MCF 10A (cell line): ENCODE data around the gene EHHADH. TPM values are rescaled to one million over a fixed set of nuclear protein-coding genes. Genes with fewer than 3 reads are reported as not detected.

Source experiments
- BruUV-seq: library from RNA; stranded (reverse); fragments of 400-500 nt; replicated peaks from 2 replicates; lab custom pipeline; 2021; lab: Mats Ljungman, UMichigan
- CTCF ChIA-PET: fragments of 300-600 bp; sonication (Branson Sonifier 250); formaldehyde crosslinking; extraction: SDS; loops from one replicate; lab custom pipeline; 2021; ENCODE audit warnings: antibody characterized with exemption, inconsistent platforms; lab: Yijun Ruan, JAX
- POLR2A ChIA-PET: fragments of 300-600, 350-650 bp; sonication (Branson Sonifier 250); formaldehyde crosslinking; extraction: SDS; loops from one replicate; lab custom pipeline; 2020; ENCODE audit warnings: antibody characterized with exemption, inconsistent platforms; lab: Yijun Ruan, JAX
- DNase-seq: peaks from one replicate; pipeline ENCODE4 v3.0.0-alpha.2; 2018; ENCODE audit not compliant: unreplicated experiment
- H3K27ac Mint-ChIP-seq: one replicate; pipeline ENCODE4 v1.8.0; 2022; ENCODE audit warnings: mild to moderate bottlenecking, low read depth, mixed read lengths; ENCODE audit not compliant: unreplicated experiment
- H3K27me3 Mint-ChIP-seq: one replicate; pipeline ENCODE4 v1.8.0; 2022; ENCODE audit warnings: mixed read lengths; ENCODE audit not compliant: insufficient read depth, unreplicated experiment
- H3K36me3 Mint-ChIP-seq: one replicate; pipeline ENCODE4 v1.8.0; 2022; ENCODE audit warnings: mild to moderate bottlenecking, moderate library complexity, mixed read lengths; ENCODE audit not compliant: insufficient read depth, unreplicated experiment
- H3K4me1 Mint-ChIP-seq: one replicate; pipeline ENCODE4 v1.8.0; 2022; ENCODE audit warnings: mixed read lengths; ENCODE audit not compliant: insufficient read depth, unreplicated experiment
- H3K4me3 Mint-ChIP-seq: one replicate; pipeline ENCODE4 v1.8.0; 2022; ENCODE audit warnings: mild to moderate bottlenecking, moderate library complexity, mixed read lengths; ENCODE audit not compliant: unreplicated experiment
- H3K9me3 Mint-ChIP-seq: one replicate; pipeline ENCODE4 v1.8.0; 2022; ENCODE audit warnings: mixed read lengths; ENCODE audit not compliant: unreplicated experiment
- intact Hi-C: fragments of 100-400 bp; cut with micrococcal nuclease; formaldehyde crosslinking; loops from 2 replicates; pipeline ENCODE4 v1.14.1; 2022
- total RNA-seq: library from RNA; stranded (reverse); gene quantifications from 2 replicates; pipeline ENCODE4 v1.2.3, GENCODE V29; 2022
- TF ChIP-seq, protein P1 (sequence below): fragments of 200-600 bp; IDR thresholded peaks from one replicate; pipeline ENCODE4 v1.8.0; 2022; ENCODE audit warnings: antibody characterized with exemption, mild to moderate bottlenecking; ENCODE audit not compliant: unreplicated experiment

EHHADH gene
- total RNA-seq, 1 experiment from 2014 or later = 3.2 TPM

DNA sequence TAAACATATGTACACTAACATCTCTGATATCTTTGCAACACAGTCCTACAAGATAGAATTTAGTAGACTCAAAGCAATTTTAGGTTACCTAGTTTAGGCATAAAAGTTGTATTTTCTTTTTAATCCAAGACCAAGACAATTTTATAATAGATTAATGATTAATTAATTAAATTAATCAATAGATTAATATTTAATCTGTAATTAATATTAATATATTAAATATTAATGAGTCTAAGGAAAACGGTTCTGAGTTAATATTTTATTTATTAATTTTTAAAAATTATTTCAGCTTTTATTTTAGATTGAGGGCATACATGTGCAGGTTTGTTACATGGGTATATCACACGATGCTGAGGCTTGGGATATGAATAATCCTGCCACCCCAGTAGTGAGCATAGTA lies 49.0 kb downstream of the EHHADH start:
- TF ChIP-seq, protein P1, sequence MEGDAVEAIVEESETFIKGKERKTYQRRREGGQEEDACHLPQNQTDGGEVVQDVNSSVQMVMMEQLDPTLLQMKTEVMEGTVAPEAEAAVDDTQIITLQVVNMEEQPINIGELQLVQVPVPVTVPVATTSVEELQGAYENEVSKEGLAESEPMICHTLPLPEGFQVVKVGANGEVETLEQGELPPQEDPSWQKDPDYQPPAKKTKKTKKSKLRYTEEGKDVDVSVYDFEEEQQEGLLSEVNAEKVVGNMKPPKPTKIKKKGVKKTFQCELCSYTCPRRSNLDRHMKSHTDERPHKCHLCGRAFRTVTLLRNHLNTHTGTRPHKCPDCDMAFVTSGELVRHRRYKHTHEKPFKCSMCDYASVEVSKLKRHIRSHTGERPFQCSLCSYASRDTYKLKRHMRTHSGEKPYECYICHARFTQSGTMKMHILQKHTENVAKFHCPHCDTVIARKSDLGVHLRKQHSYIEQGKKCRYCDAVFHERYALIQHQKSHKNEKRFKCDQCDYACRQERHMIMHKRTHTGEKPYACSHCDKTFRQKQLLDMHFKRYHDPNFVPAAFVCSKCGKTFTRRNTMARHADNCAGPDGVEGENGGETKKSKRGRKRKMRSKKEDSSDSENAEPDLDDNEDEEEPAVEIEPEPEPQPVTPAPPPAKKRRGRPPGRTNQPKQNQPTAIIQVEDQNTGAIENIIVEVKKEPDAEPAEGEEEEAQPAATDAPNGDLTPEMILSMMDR = no peak
- no peak for DNase-seq
- intact Hi-C loops = no loop called here
- peaks cover 10% of the 10 kb centered on the region for H3K9me3 Mint-ChIP-seq
- no peak overlapping the region for H3K4me3 Mint-ChIP-seq
- H3K27ac Mint-ChIP-seq = no peak overlapping the region
- no TSS peak for BruUV-seq
- ChIA-PET CTCF (interaction anchor here (1.2 to 2.1 kb wide), 2 partner anchors 27 to 29 kb away, joined by 4 to 6 read pairs; no protein-coding TSS in a partner anchor), POLR2A (no interaction called here)
- peaks cover 22% of the 10 kb centered on the region for H3K36me3 Mint-ChIP-seq
- peaks cover 20% of the 10 kb centered on the region for H3K4me1 Mint-ChIP-seq
- H3K27me3 Mint-ChIP-seq = no peaks in the 10 kb centered on the region

DNA sequence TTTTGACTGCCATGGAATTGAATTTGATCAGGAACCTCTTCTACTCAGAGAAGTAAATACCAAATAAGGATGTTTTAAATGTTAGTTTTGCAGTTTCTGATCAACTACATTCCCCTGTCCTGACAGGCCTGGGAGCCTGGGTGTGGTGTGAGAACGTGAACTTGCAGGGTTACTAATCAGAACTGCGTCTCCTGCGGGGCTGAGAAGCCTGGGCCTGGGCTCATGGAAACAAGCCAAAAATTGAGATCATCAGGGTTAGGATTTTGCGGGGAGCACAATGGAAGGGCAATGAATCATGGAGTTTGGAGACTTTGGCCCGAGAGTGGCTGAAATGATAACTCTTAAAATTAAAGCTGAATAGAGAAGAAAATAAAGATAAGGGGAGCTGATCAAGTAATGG lies 53.2 kb downstream of the EHHADH start:
- Mint-ChIP-seq H3K27ac (peak overlapping the region; percentile 49), H3K4me1 (peaks cover 14% of the 10 kb centered on the region), H3K27me3 (no peaks in the 10 kb centered on the region), H3K9me3 (peaks cover 10% of the 10 kb centered on the region), H3K4me3 (no peak overlapping the region), H3K36me3 (peaks cover 22% of the 10 kb centered on the region)
- CTCF ChIA-PET = interaction anchor here (0.6 to 1.6 kb wide), 2 partner anchors 11 to 79 kb away, joined by 3 to 8 read pairs; no protein-coding TSS in a partner anchor
- no TSS peak for BruUV-seq
- POLR2A ChIA-PET = interaction anchor here (0.6 to 0.7 kb wide), 2 partner anchors 38 to 260 kb away, joined by 3 read pairs; no protein-coding TSS in a partner anchor
- TF ChIP-seq, protein P1 = no peak
- intact Hi-C loops = no loop called here
- peak; percentile 76 for DNase-seq

- POLR2A ChIA-PET = interaction anchor here (0.7 to 1.1 kb wide), 2 partner anchors 21 to 1185 kb away, joined by 3 read pairs; no protein-coding TSS in a partner anchor
- Mint-ChIP-seq H3K36me3 (peaks cover 22% of the 10 kb centered on the region), H3K27me3 (no peaks in the 10 kb centered on the region), H3K9me3 (peaks cover 10% of the 10 kb centered on the region), H3K4me1 (peaks cover 14% of the 10 kb centered on the region), H3K4me3 (no peak overlapping the region), H3K27ac (no peak overlapping the region)
- no TSS peak for BruUV-seq
- intact Hi-C loops = no loop called here
- DNase-seq = no peak
- CTCF ChIA-PET = no interaction called here
- TF ChIP-seq, protein P1 = no peak
Measured at GRCh38 chr3:185199671-185200070, 54.2 kb downstream of the EHHADH start.

- Mint-ChIP-seq H3K9me3 (peaks cover 10% of the 10 kb centered on the region), H3K27ac (no peak overlapping the region), H3K4me1 (peaks cover 14% of the 10 kb centered on the region), H3K4me3 (no peak overlapping the region), H3K27me3 (no peaks in the 10 kb centered on the region), H3K36me3 (peaks cover 22% of the 10 kb centered on the region)
- TF ChIP-seq, protein P1 = no peak
- intact Hi-C loops = no loop called here
- ChIA-PET POLR2A (interaction anchor here (0.7 to 1.1 kb wide), 3 partner anchors 21 to 1185 kb away, joined by 3 read pairs; no protein-coding TSS in a partner anchor), CTCF (no interaction called here)
- DNase-seq = no peak
- BruUV-seq = no TSS peak
Measured at GRCh38 chr3:185199206-185199605, 54.6 kb downstream of the EHHADH start.
